Keratinocyte (primary cell): ENCODE measurements around the gene CALML5. TPM values are rescaled to one million over a fixed set of nuclear protein-coding genes. Genes with fewer than 3 reads are reported as not detected.
A peak's percentile ranks its signal among the peaks of the same experiment; 100 is the strongest.

Experiments used
- DNase-seq: peaks from one replicate; pipeline ENCODE4 v3.0.0-alpha.2; 2011; ENCODE audit warnings: low read depth, missing footprints, low spot score
- FAIRE-seq: peaks from 2 replicates; lab custom pipeline; 2011; peaks lifted over from hg19 to GRCh38; lab: Jason Lieb, UNC
- H2AFZ ChIP-seq: 2 replicates; pipeline ENCODE4 v1.6.0; 2012; ENCODE audit warnings: low read length, control low read depth, inconsistent platforms; ENCODE audit not compliant: control insufficient read depth
- H3K27ac ChIP-seq: 2 replicates; pipeline ENCODE4 v1.5.1; 2011; ENCODE audit warnings: low read length; ENCODE audit not compliant: control insufficient read depth, insufficient read depth
- H3K27me3 ChIP-seq: 3 replicates; pipeline ENCODE4 v1.6.0; 2011; ENCODE audit warnings: low read length; ENCODE audit not compliant: control insufficient read depth, insufficient read depth; ENCODE audit errors: extremely low read depth
- H3K36me3 ChIP-seq, 2 experiments: 2 replicates in 1 of 2; 3 replicates in 1 of 2; pipeline ENCODE4 v1.5.1; 2011; ENCODE audit warnings: low read length in 2 of 2, mild to moderate bottlenecking in 1 of 2; ENCODE audit not compliant: control insufficient read depth in 2 of 2, insufficient read depth in 2 of 2; ENCODE audit errors: extremely low read depth in 1 of 2
- H3K4me1 ChIP-seq: 3 replicates; pipeline ENCODE4 v1.5.1; 2011; ENCODE audit warnings: low read length; ENCODE audit not compliant: control insufficient read depth, insufficient read depth; ENCODE audit errors: extremely low read depth
- H3K4me2 ChIP-seq: 3 replicates; pipeline ENCODE4 v1.6.0; 2011; ENCODE audit warnings: low read depth, low read length; ENCODE audit not compliant: control insufficient read depth, insufficient read depth; ENCODE audit errors: extremely low read depth
- H3K4me3 ChIP-seq, 3 experiments: fragments of 200-600 bp in 1 of 3; sonication (generic) in 1 of 3; 2 replicates in 2 of 3; 3 replicates in 1 of 3; pipeline ENCODE4 v1.5.1; 2011 to 2016; ENCODE audit warnings: low read length in 3 of 3, mild to moderate bottlenecking in 3 of 3, control low read depth in 2 of 3, inconsistent platforms in 1 of 3, low read depth in 1 of 3, mixed read lengths in 1 of 3, mixed run types in 1 of 3, moderate library complexity in 1 of 3; ENCODE audit not compliant: control insufficient read depth in 2 of 3, insufficient read depth in 2 of 3; ENCODE audit errors: extremely low read depth in 1 of 3
- H3K79me2 ChIP-seq: 2 replicates; pipeline ENCODE4 v1.6.0; 2012; ENCODE audit warnings: low read length; ENCODE audit not compliant: control insufficient read depth, insufficient read depth
- H3K9ac ChIP-seq: 3 replicates; pipeline ENCODE4 v1.6.0; 2011; ENCODE audit warnings: low read length; ENCODE audit not compliant: control insufficient read depth, insufficient read depth; ENCODE audit errors: extremely low read depth
- H3K9me1 ChIP-seq: 3 replicates; pipeline ENCODE4 v1.6.0; 2011; ENCODE audit warnings: low read length; ENCODE audit not compliant: control insufficient read depth, insufficient read depth; ENCODE audit errors: extremely low read depth
- H3K9me3 ChIP-seq: 2 replicates; pipeline ENCODE4 v1.5.1; 2012; ENCODE audit warnings: low read depth, low read length; ENCODE audit not compliant: control insufficient read depth
- H4K20me1 ChIP-seq: 3 replicates; pipeline ENCODE4 v1.6.0; 2011; ENCODE audit warnings: low read length; ENCODE audit not compliant: control insufficient read depth, insufficient read depth; ENCODE audit errors: extremely low read depth
- EZH2 ChIP-seq: IDR thresholded peaks from one replicate; pipeline ENCODE4 v1.6.1; 2012; ENCODE audit warnings: inconsistent platforms, mild to moderate bottlenecking, low read length, moderate library complexity
- dilution Hi-C: fragments of 300-500 bp; cut with MboI; formaldehyde crosslinking; loops from one replicate; pipeline ENCODE4 v1.7.0; 2020; ENCODE audit warnings: low sequenced_read_pairs; ENCODE audit not compliant: extremely low pct_ligation_motif_present
- polyA plus RNA-seq, 5 experiments: library from polyadenylated mRNA; depleted of rRNA in 3 of 5; stranded (reverse) in 3 of 5; stranded (forward) in 1 of 5; unstranded in 1 of 5; fragments of >200 nt; gene quantifications; 1 replicate in 1 of 5; 2 replicates in 3 of 5; 3 replicates in 1 of 5; pipeline versions ENCODE4 v1.2.1 to v1.2.3, GENCODE V29; 2011 to 2012; ENCODE audit warnings: missing spikeins in 2 of 5, low read depth in 1 of 5, low replicate concordance in 1 of 5
- TF ChIP-seq, protein P1 (sequence below), 3 experiments: IDR thresholded peaks in 1 of 3; conservative IDR thresholded peaks in 1 of 3; optimal IDR thresholded peaks in 1 of 3; 2 replicates in 2 of 3; 3 replicates in 1 of 3; pipeline versions ENCODE3 to v1.5.1; 2011; ENCODE audit warnings: low read length in 3 of 3, mild to moderate bottlenecking in 3 of 3, moderate library complexity in 2 of 3, control low read depth in 1 of 3, inconsistent platforms in 1 of 3; ENCODE audit not compliant: insufficient read depth in 2 of 3; ENCODE audit errors: extremely low read depth in 1 of 3

CALML5 gene
- polyA plus RNA-seq, 1 donor (not counting 4 experiments of a cell fraction or from before 2014, with no cell fraction given) = 5.7 TPM

DNA sequence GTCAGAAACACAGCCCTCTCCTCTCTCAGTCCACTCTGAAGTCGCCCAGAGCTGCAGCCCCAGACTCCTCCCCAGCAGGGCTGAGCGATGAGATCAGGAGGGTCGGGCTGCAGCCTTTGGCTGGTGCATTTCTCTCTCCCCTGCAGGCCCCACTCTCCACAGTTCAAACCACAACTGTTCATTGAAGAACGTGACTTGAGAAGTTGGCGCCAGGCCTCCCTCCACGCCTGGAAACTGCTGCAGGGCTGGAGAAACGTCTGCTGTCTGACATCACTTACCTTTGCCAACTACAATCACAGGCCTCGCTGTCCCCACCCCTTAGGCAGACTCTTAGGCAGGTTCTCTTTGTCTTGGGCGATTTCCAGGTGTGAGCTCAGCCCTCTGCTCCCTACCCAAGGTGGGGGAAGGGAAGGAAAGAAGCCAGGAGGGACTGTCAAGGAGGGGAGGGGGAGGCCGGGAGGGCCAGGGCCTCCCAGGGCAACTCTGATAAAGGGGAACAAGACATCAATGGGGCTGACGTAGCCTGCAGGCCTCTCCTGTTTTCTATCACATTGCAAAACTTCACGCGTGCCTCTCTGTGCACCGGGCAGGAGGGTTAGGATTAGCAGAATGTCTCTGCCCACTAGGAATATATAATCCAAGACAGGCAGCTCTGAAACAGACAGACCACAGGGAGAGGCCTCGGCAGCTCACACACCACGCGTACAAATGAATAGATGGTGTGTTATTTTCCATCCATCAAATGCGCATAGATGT is 32.7 kb downstream of the CALML5 start:
- peak overlapping the region in 1 of 3 experiments; percentile 45 for H3K4me3 ChIP-seq
- TF ChIP-seq, protein P1, sequence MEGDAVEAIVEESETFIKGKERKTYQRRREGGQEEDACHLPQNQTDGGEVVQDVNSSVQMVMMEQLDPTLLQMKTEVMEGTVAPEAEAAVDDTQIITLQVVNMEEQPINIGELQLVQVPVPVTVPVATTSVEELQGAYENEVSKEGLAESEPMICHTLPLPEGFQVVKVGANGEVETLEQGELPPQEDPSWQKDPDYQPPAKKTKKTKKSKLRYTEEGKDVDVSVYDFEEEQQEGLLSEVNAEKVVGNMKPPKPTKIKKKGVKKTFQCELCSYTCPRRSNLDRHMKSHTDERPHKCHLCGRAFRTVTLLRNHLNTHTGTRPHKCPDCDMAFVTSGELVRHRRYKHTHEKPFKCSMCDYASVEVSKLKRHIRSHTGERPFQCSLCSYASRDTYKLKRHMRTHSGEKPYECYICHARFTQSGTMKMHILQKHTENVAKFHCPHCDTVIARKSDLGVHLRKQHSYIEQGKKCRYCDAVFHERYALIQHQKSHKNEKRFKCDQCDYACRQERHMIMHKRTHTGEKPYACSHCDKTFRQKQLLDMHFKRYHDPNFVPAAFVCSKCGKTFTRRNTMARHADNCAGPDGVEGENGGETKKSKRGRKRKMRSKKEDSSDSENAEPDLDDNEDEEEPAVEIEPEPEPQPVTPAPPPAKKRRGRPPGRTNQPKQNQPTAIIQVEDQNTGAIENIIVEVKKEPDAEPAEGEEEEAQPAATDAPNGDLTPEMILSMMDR (optimal IDR thresholded peaks at IDR 0.05 in 1 of 3, IDR thresholded peaks at IDR 0.05 in 1 of 3, conservative IDR thresholded peaks at IDR 0.05 in 1 of 3; ENCODE audit: extremely low read depth in 1 of 3, insufficient read depth in 2 of 3, low read length in 3 of 3) = no peak
- TF ChIP-seq EZH2 = no peak
- H3K36me3 ChIP-seq = no peaks in the 10 kb centered on the region
- H3K79me2 ChIP-seq = no peaks in the 10 kb centered on the region
- no peaks in the 10 kb centered on the region for H4K20me1 ChIP-seq
- H3K4me2 ChIP-seq = peak overlapping the region; percentile 82
- peak overlapping the region; percentile 52 for H2AFZ ChIP-seq
- DNase-seq (peak; percentile 97), FAIRE-seq (peak; percentile 94)
- no peaks in the 10 kb centered on the region for H3K27me3 ChIP-seq
- H3K9me3 ChIP-seq = peaks cover 8% of the 10 kb centered on the region
- dilution Hi-C loops = no loop called here
- H3K9me1 ChIP-seq = no peaks in the 10 kb centered on the region
- peaks cover 31% of the 10 kb centered on the region for H3K4me1 ChIP-seq
- H3K27ac ChIP-seq = peak overlapping the region; percentile 69
- peak overlapping the region; percentile 82 for H3K9ac ChIP-seq

DNA sequence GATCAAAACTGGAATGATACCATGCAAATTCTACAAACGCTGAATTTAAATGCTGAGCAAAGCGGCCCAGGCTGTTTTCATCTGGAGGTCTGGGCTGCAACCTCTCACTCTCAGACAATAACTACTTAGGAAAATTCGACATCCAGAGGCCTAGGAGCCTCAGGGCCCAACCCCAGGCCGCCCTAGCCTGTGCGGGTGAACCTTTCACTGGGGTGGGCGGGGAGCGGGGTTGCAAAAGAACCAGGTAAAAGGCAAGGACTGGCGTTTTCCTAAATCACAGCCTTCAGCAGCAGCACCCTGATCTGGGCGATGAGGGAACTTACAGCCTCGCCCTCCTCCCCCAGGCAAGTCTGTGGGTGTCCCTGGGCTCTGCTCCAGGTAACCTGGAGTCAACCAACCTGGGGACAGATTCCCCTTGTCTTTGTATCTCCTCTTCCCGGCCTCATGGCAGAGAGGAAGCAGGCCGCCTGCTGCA is 33.4 kb downstream of the CALML5 start:
- Histone ChIP-seq H3K27me3 (no peaks in the 10 kb centered on the region), H3K4me3 (peak overlapping the region in 1 of 3 experiments; percentile 45), H3K9ac (peak overlapping the region; percentile 82), H3K4me2 (peak overlapping the region; percentile 82), H2AFZ (peak overlapping the region; percentile 52), H4K20me1 (no peaks in the 10 kb centered on the region), H3K9me1 (no peaks in the 10 kb centered on the region), H3K9me3 (peaks cover 8% of the 10 kb centered on the region), H3K79me2 (no peaks in the 10 kb centered on the region), H3K27ac (peak overlapping the region; percentile 69), H3K36me3 (no peaks in the 10 kb centered on the region), H3K4me1 (peaks cover 31% of the 10 kb centered on the region)
- DNase-seq (no peak), FAIRE-seq (peak; percentile 32)
- no peak for TF ChIP-seq EZH2
- TF ChIP-seq, protein P1 (optimal IDR thresholded peaks at IDR 0.05 in 1 of 3, IDR thresholded peaks at IDR 0.05 in 1 of 3, conservative IDR thresholded peaks at IDR 0.05 in 1 of 3; ENCODE audit: extremely low read depth in 1 of 3, insufficient read depth in 2 of 3, low read length in 3 of 3) = no peak
- dilution Hi-C loops = no loop called here
